Effector CD8-positive, alpha-beta T cell (primary cell): Measurements from ENCODE around the gene NRTN.
"Not testable (repeated sequence)": the region's sequence is repeated elsewhere in the genome, so short reads cannot be mapped to it uniquely, and the experiment has no call there.

Source experiments
- DNase-seq: peaks from one replicate; lab custom pipeline; 2025; lab: John Stamatoyannopoulos, UW

NRTN gene

DNA sequence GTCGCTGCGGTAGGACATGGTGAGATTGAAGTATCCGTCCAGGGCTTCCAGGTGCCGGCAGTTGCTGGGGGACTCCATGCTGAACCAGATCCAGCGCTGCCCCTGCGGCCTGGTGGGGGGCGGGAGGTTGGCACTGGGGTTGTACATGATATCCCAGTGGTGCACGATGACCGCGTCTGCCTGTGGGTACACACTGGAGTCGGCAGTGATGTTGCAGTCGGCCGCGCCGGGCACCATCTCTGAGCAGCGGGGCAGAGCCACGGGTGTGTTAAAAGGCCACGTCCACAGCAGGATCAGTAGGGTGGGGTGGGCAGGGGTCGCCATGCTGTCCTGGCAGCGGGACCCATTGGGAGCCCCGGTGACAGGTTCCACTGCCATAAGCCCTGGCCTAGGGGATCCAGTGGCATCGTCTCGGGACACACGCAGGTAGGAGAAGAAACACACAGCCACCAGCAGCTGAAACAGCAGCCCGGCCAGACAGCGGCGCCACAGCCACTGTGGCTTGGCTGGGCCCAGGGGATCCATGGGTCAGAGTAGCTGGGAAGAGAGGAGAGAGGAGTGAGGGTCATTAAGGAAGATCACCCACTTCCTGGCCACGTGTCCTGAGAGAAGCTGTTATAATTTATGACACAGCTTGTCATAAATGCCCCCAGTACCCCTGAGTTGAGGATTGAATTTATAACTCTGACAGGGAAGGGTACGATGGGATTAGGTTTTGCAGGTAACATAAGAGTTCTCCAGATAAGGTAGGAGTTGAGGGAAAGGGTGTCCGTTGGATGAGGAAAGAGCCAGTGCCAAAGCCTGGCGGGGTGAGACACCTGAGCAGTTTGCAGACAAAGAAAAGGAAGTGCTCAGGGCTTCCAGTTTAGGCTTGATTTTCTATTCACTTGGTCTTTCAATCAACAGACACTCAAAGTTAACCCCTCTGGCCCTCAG lies 62.6 kb downstream of the NRTN start:
- no peak for DNase-seq

DNA sequence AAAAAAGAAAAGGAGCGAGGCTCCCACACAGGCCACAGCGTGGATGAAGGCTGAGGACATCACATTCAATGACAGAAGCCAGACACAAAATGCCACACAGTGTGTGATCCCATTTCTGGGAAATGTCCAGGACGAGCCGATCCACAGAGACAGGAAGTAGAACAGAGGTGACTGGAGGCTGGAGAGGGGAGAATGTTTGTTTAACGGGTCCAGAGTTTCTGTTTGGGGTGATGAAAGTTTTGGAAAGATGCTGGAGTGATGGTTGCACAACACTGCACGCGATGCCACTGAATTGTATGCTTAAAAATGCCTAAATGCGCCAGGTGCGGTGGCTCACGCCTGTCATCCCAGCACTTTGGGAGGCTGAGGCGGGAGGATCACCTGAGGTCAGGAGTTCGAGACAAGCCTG lies 66.1 kb downstream of the NRTN start:
- no peak for DNase-seq

DNA sequence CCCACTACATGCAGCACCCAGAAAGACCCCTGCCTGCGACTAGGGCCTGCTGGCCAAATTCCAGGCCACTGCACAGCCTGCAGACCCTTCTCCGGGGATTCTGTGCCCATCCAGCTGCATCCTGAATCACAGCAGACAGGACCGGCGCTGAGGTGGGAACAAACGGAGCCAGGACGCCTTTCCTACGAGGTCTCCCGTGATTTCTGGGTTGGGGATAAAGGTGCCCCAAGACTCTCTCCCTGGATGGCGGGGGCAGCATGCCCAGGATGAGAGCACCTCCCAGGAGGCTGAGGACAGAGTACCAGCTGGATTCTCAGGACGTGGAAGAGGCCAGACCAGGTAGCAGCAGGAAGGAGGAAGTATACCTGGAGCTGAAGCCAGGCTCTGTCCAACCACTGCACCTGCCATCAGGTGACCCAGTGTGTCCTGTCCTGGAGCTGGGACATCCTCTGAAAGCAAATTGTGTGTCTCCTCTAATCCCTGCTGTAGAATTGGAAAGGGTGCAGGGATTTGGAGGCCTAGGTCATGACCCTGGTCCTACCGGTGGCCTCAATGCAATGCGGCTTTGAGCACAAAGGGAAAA lies 68.8 kb downstream of the NRTN start:
- no peak for DNase-seq

DNA sequence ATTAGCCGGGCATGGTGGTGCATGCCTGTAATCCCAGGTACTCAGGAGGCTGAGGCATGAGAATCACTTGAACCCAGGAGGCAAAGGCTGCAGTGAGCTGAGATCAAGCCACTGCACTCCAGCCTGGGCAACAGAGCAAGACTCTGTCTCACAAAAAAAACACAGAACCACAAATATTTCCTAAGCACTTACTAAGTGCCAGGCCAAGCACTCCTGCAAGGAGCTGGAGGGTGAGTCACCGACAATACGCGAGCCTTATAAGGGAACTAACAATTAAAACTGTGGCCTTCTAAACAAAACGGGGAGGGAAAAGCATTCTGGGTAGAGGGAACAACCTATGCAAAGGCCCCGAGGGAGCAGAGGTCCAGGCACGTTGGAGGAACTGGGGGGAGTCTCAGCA lies 69.6 kb downstream of the NRTN start:
- not testable (repeated sequence) for DNase-seq

DNA sequence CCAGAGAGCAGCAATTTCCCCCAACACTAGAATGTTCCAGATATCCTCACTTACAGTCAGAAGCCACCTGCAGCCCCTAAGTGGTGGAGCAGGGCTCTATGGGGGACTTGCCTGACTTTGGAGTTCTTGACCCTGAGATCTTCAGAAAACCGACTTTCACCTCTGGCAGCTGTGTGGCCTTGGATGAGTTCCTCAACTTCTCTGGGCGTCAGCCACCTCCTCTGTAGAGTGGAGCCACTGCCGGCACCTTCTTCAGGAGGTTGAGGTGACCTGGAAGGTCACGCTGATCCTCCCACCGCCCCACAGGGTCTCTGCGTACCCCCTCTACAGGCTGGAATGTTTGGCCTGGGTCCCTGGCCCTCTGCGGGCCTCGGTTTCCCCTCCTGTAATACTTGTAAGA lies 72.6 kb downstream of the NRTN start:
- no peak for DNase-seq

DNA sequence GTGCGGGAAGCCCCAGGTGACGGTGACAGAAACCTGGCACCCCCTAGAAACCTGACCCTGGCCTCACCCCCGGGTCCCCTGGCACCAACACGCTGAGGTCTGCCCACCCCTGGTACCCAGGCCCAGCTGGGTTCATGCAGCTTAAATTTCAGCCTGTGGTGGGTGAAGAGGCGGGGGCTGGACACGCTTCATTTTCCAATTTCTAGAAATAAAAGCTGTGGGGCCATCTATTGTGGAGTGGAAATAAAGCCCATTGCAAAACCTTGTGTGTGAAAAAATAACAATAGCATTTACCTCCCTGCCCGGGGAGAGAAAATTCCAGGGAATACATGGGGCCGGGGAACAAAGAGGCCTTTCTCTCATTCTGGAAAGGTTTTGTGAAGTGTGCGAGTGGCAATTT lies 73.0 kb downstream of the NRTN start:
- no peak for DNase-seq
